KMS-11 (cell line): ENCODE data around the gene LONP2.

Experiments
- H2AFZ ChIP-seq: fragments of 200-600 bp; sonication (generic); 2 replicates; pipeline ENCODE4 v1.6.1; 2016; ENCODE audit warnings: antibody characterized with exemption, mixed run types, low read depth
- H3K27ac ChIP-seq: fragments of 200-600 bp; sonication (generic); 2 replicates; pipeline ENCODE4 v1.6.1; 2016; ENCODE audit warnings: mild to moderate bottlenecking, mixed run types
- H3K27me3 ChIP-seq: fragments of 200-600 bp; sonication (generic); 2 replicates; pipeline ENCODE4 v1.6.1; 2017; ENCODE audit warnings: mild to moderate bottlenecking, low read depth, mixed run types, moderate library complexity; ENCODE audit not compliant: insufficient read depth
- H3K36me3 ChIP-seq: fragments of 200-600 bp; sonication (generic); 2 replicates; pipeline ENCODE4 v1.6.1; 2017; ENCODE audit warnings: mild to moderate bottlenecking, mixed run types; ENCODE audit not compliant: insufficient read depth
- H3K4me1 ChIP-seq: fragments of 200-600 bp; sonication (generic); 2 replicates; pipeline ENCODE4 v1.6.1; 2016; ENCODE audit warnings: mild to moderate bottlenecking, low read depth, mixed run types; ENCODE audit not compliant: poor library complexity, severe bottlenecking
- H3K4me2 ChIP-seq: fragments of 200-600 bp; sonication (generic); 2 replicates; pipeline ENCODE4 v1.7.0; 2016; ENCODE audit warnings: mild to moderate bottlenecking, mixed run types
- H3K4me3 ChIP-seq: fragments of 200-600 bp; sonication (generic); IDR thresholded peaks from 2 replicates; pipeline ENCODE4 v1.6.1; 2017; ENCODE audit warnings: low read depth, low read length, mixed read lengths; ENCODE audit not compliant: insufficient read depth
- H3K79me2 ChIP-seq: fragments of 200-600 bp; sonication (generic); 2 replicates; pipeline ENCODE4 v1.6.1; 2016; ENCODE audit warnings: low read depth, mixed run types; ENCODE audit not compliant: insufficient read depth
- H3K9ac ChIP-seq: fragments of 200-600 bp; sonication (generic); 2 replicates; pipeline ENCODE4 v1.6.1; 2016; ENCODE audit warnings: mild to moderate bottlenecking, mixed run types
- H4K20me1 ChIP-seq: fragments of 200-600 bp; sonication (generic); 2 replicates; pipeline ENCODE4 v1.6.1; 2016; ENCODE audit warnings: mild to moderate bottlenecking, mixed run types; ENCODE audit not compliant: insufficient read depth
- TF ChIP-seq, protein P1 (sequence below): fragments of 200-600 bp; sonication (generic); conservative IDR thresholded peaks from 2 replicates; pipeline ENCODE4 v1.6.1; 2017; ENCODE audit warnings: low read depth, mild to moderate bottlenecking, antibody characterized with exemption, low read length, moderate library complexity, mixed read lengths

LONP2 gene

GRCh38 chr16:48201515-48202201 is 42.4 kb upstream of the LONP2 start:
- no peak overlapping the region for H3K4me3 ChIP-seq
- no peak overlapping the region for H3K4me2 ChIP-seq
- TF ChIP-seq, protein P1, sequence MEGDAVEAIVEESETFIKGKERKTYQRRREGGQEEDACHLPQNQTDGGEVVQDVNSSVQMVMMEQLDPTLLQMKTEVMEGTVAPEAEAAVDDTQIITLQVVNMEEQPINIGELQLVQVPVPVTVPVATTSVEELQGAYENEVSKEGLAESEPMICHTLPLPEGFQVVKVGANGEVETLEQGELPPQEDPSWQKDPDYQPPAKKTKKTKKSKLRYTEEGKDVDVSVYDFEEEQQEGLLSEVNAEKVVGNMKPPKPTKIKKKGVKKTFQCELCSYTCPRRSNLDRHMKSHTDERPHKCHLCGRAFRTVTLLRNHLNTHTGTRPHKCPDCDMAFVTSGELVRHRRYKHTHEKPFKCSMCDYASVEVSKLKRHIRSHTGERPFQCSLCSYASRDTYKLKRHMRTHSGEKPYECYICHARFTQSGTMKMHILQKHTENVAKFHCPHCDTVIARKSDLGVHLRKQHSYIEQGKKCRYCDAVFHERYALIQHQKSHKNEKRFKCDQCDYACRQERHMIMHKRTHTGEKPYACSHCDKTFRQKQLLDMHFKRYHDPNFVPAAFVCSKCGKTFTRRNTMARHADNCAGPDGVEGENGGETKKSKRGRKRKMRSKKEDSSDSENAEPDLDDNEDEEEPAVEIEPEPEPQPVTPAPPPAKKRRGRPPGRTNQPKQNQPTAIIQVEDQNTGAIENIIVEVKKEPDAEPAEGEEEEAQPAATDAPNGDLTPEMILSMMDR, result no peak
- no peak overlapping the region for H2AFZ ChIP-seq
- no peaks in the 10 kb centered on the region for H3K4me1 ChIP-seq
- H3K9ac ChIP-seq, result no peak overlapping the region
- no peaks in the 10 kb centered on the region for H3K27me3 ChIP-seq
- no peak overlapping the region for H3K27ac ChIP-seq
- no peaks in the 10 kb centered on the region for H3K79me2 ChIP-seq
- no peaks in the 10 kb centered on the region for H3K36me3 ChIP-seq
- no peaks in the 10 kb centered on the region for H4K20me1 ChIP-seq

DNA sequence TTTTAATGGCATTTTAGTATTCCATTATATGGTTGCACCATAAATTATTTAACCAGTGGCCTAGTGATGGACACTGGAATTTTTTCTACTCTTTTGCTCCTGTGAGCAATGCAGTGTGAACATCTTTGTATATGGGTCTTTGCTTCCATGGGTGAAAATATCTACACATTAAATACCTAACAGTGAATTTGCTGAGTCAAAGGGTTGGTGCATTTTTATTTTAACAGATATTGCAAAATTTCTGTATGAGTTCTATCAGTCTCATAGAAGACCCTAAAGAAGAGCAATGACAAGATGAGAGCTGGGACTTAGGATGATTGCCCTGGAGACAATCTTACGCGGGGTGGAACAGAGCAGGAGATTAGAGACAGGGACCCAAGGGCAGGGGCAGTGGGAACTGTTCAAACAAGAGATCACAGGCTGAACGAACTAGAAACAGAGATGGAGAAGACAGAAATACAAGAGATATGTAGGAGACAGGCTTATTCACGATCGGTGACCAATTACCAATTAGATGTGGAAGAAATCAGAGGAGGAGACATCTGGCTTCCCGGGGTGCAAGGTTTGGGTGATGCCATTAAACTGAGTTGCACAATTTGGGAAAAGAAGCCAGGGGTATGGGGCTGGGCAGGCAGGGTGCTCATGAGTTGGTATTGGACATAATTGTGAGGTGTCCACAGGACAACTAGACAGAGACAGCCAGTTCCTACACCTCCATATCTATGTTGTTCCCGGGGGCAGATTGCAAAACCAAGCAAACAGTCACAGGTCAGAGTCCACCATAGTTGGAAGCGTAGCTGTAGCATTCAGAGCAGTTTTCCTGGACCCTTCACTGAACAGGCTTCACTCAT is 39.9 kb upstream of the LONP2 start:
- Histone ChIP-seq H3K36me3 (no peaks in the 10 kb centered on the region), H3K27ac (no peak overlapping the region), H3K4me2 (no peak overlapping the region), H3K27me3 (no peaks in the 10 kb centered on the region), H3K4me3 (no peak overlapping the region), H2AFZ (no peak overlapping the region), H3K9ac (no peak overlapping the region), H3K79me2 (no peaks in the 10 kb centered on the region), H4K20me1 (no peaks in the 10 kb centered on the region), H3K4me1 (no peaks in the 10 kb centered on the region)
- TF ChIP-seq, protein P1, result no peak

DNA sequence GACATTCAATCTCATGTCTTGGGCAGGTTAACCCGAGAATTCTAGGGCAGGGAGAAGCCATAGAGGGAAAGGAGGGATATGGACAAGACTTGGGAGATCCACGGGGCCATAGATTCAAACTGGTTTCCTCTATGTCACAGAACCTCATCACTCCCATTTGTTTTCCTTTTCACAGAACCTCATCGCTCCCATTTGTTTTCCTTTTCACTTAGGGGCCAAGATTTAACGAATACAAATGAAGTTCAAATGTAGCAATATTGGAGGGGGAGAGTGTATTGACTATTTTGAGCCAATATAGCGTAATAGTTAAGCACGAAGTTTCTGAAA is 39.3 kb upstream of the LONP2 start:
- no peaks in the 10 kb centered on the region for H3K4me1 ChIP-seq
- H3K36me3 ChIP-seq, result no peaks in the 10 kb centered on the region
- no peak overlapping the region for H2AFZ ChIP-seq
- no peak overlapping the region for H3K27ac ChIP-seq
- no peaks in the 10 kb centered on the region for H4K20me1 ChIP-seq
- TF ChIP-seq, protein P1, result no peak
- no peak overlapping the region for H3K4me3 ChIP-seq
- H3K79me2 ChIP-seq, result no peaks in the 10 kb centered on the region
- H3K4me2 ChIP-seq, result no peak overlapping the region
- H3K9ac ChIP-seq, result no peak overlapping the region
- H3K27me3 ChIP-seq, result no peaks in the 10 kb centered on the region

- Histone ChIP-seq H3K4me1 (no peaks in the 10 kb centered on the region), H3K9ac (no peak overlapping the region), H3K36me3 (no peaks in the 10 kb centered on the region), H3K27ac (no peak overlapping the region), H3K4me3 (no peak overlapping the region), H3K27me3 (no peaks in the 10 kb centered on the region), H4K20me1 (no peaks in the 10 kb centered on the region), H3K4me2 (no peak overlapping the region), H3K79me2 (no peaks in the 10 kb centered on the region), H2AFZ (no peak overlapping the region)
- TF ChIP-seq, protein P1, result no peak
These were observed 37.4 kb upstream of the LONP2 start for GRCh38 chr16:48206594-48207242.
